Measurements from ENCODE around the gene NFATC2. TPM values are rescaled to one million over a fixed set of nuclear protein-coding genes. Genes with fewer than 3 reads are reported as not detected.

NFATC2 gene
- total RNA-seq, 1 experiment from 2014 or later: not detected

DNA sequence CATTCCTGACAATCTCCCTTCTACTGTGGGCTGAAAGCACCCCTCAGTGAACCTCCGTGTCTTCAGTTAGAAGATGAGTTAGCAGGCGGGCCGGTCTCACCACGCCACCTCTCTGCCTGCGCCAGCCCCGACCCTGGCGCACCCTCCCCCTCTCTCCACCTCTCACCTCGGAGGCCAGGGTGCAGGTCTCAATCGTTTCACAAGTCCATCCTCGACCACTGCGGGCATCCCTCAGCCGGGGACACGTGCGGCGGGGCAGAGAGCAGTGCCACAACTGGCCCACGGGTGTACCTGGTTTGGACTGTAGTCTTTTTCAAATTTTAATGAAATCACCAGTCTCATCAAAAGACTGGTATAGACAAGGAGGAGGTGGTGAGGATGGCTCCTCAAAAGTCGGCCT lies 34.4 kb downstream of the NFATC2 start:
- Histone ChIP-seq H3K36me3 (no peaks in the 10 kb centered on the region), H3K4me1 (no peaks in the 10 kb centered on the region), H3K27ac (no peak overlapping the region), H3K4me3 (no peak overlapping the region), H3K27me3 (peaks cover 37% of the 10 kb centered on the region), H3K9me3 (replicated peaks) (no peaks in the 10 kb centered on the region)
- DNase-seq: no peak

- no peak for DNase-seq
- H3K4me1 ChIP-seq: no peaks in the 10 kb centered on the region
- no peaks in the 10 kb centered on the region for H3K9me3 ChIP-seq (replicated peaks)
- H3K36me3 ChIP-seq: no peaks in the 10 kb centered on the region
- peaks cover 37% of the 10 kb centered on the region for H3K27me3 ChIP-seq
- no peak overlapping the region for H3K4me3 ChIP-seq
- no peak overlapping the region for H3K27ac ChIP-seq
Measured at GRCh38 chr20:51507216-51508036, 35.1 kb downstream of the NFATC2 start.

DNA sequence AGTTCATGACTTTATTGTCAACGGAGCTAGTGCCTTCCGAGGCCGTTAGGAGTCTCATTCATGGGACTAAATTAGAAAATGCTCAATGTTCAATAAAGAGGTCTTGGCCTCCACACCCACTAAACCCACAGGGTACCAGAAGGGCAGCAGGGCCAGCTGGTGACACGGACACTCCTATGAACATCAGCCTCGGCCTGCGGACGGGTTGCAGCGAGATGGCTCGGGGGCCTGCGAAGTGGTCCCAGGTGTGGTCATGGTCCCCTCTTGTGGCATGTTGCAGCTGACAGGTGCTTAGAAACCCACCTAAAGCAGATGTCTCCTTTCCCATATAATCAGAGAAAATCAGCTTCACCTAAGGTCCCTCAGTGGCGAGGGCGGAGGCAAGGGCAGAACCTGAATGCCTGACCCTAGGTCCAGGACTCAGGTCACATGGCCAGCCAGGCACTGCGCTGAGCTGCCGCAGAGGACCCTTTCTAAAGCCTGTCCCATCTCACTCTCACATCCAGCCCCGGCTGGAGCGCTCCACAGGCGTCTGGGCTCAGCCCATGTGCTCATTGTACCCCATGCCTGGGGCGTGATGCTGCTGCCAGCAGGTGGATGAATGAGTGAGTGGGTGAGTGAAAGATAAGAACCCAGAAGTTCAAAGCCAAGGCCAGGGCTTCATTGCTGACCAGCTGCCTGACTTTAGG lies 35.8 kb downstream of the NFATC2 start:
- Histone ChIP-seq H3K4me3 (no peak overlapping the region), H3K27me3 (peaks cover 37% of the 10 kb centered on the region), H3K9me3 (replicated peaks) (no peaks in the 10 kb centered on the region), H3K36me3 (no peaks in the 10 kb centered on the region), H3K27ac (no peak overlapping the region), H3K4me1 (no peaks in the 10 kb centered on the region)
- DNase-seq: no peak

DNA sequence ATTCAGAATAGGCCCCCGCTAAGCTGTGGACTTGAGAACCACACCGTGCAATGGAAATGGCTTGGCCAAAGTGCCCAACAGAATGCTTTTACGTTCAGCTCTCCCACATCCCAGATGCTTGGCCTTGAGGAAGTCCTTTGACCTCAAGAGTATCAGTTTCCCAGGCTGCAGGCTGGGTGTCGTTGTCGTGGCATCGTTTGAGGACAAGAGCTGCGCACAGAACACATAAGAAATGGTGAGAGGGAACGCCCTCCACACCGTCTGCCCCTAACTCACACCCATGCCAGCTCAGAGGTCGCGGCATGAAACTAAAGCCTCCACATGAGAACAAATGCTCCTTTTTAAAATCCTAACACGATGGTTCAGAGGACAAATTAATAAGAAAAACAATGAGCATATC lies 37.0 kb downstream of the NFATC2 start:
- H3K4me3 ChIP-seq: no peak overlapping the region
- no peaks in the 10 kb centered on the region for H3K36me3 ChIP-seq
- peaks cover 36% of the 10 kb centered on the region for H3K27me3 ChIP-seq
- DNase-seq: no peak
- no peak overlapping the region for H3K27ac ChIP-seq
- no peaks in the 10 kb centered on the region for H3K4me1 ChIP-seq
- H3K9me3 ChIP-seq (replicated peaks): no peaks in the 10 kb centered on the region

- Histone ChIP-seq H3K27ac (no peak overlapping the region), H3K27me3 (peaks cover 18% of the 10 kb centered on the region; the same call in 1 of the 2 replicates), H3K9me3 (replicated peaks) (no peaks in the 10 kb centered on the region), H3K36me3 (no peaks in the 10 kb centered on the region), H3K4me3 (no peak overlapping the region), H3K4me1 (no peaks in the 10 kb centered on the region)
- DNase-seq: no peak
Measured at GRCh38 chr20:51503376-51503775, 39.1 kb downstream of the NFATC2 start.

DNA sequence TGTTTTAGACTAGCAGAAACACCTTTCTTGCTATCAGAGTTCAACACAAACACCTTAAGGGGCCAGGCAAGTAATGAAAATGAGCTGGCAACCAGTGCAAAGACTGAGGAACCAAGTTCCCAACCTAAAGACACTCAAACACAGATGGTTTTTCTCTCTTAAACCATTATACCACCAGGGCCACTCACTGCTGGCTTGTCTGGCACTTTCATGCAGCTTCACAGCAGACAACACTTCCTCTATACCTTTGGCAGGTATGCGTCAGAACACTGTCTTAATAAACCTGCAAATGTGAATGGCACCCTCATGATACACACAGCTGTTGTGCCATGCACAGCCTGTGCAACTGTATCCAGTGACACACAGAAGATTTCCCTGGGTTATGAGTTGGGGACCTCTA lies 41.6 kb downstream of the NFATC2 start:
- Histone ChIP-seq H3K27me3 (peaks cover 24% of the 10 kb centered on the region; the same call in 1 of the 2 replicates), H3K36me3 (no peaks in the 10 kb centered on the region), H3K9me3 (replicated peaks) (no peaks in the 10 kb centered on the region), H3K27ac (no peak overlapping the region), H3K4me3 (no peak overlapping the region), H3K4me1 (no peaks in the 10 kb centered on the region)
- DNase-seq: no peak

DNA sequence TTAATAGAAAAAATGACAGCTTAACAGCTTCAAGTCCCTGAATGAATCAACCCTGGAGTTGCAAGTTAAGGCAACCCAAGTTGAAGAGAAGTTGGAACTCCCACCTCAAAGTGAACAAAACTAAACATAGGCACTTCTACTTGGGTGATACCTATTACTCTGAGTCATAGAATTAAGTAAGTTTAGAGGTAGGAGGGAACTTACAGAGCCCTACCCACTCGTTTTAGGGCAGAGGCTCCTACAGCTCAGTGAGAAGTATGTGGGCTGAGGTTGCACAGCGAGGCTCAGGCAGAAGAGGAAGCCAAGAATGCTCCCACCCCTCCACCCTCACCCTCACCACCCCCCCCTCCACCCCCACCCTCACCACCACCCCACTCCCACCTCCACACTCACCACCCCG lies 42.2 kb downstream of the NFATC2 start:
- Histone ChIP-seq H3K27me3 (peaks cover 29% of the 10 kb centered on the region; the same call in 1 of the 2 replicates), H3K4me1 (no peaks in the 10 kb centered on the region), H3K27ac (no peak overlapping the region), H3K36me3 (no peaks in the 10 kb centered on the region), H3K4me3 (no peak overlapping the region), H3K9me3 (replicated peaks) (no peaks in the 10 kb centered on the region)
- DNase-seq: no peak

DNA sequence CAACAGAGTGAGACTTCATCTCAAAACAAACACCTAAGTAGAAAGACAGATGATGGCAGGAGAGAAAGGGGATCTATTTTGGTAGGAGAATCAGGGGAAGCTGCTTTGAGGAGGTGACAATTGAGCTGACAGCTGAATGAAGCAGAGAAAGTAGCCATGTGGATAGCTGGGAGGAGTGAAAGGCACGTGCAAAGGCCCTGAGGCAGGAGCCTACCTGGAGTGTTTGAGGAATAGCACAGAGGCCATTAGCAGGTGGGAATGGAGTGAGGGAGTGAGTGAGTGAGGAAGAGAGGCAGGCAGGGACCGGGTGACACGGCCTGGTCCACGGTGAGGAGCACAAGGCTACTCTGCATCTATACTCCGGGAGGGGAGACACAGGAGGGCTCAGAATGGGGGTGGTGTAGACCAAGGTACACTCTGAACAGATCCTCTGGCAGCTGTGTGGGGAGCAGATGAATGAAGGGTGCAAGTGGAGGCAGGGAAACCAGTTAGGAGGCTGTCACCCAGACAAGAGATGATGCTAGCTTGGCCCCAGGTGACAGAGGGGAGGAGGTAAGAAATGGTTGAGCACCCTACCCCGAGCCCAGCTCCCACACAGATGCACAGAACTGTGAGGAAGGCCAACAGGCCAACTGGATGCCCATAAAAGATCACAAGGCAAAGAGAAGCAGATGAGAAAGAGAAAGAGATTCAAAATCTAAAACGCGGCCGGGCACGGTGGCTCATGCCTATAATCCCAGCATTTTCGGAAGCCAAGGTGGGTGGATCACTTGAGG lies 43.6 kb downstream of the NFATC2 start:
- H3K27ac ChIP-seq: no peak overlapping the region
- H3K4me3 ChIP-seq: no peak overlapping the region

GRCh38 chr20:51497542-51498467 lies 44.7 kb downstream of the NFATC2 start:
- Histone ChIP-seq H3K4me3 (no peak overlapping the region), H3K4me1 (no peaks in the 10 kb centered on the region), H3K36me3 (no peaks in the 10 kb centered on the region), H3K27me3 (peaks cover 38% of the 10 kb centered on the region), H3K9me3 (replicated peaks) (no peaks in the 10 kb centered on the region), H3K27ac (no peak overlapping the region)
- no peak for DNase-seq

More for the DNA sequence above, 43.6 kb downstream of the NFATC2 start:
- Histone ChIP-seq H3K4me1 (no peaks in the 10 kb centered on the region), H3K9me3 (replicated peaks) (no peaks in the 10 kb centered on the region), H3K36me3 (no peaks in the 10 kb centered on the region), H3K27me3 (peaks cover 30% of the 10 kb centered on the region; the same call in 1 of the 2 replicates)
- no peak for DNase-seq

DNA sequence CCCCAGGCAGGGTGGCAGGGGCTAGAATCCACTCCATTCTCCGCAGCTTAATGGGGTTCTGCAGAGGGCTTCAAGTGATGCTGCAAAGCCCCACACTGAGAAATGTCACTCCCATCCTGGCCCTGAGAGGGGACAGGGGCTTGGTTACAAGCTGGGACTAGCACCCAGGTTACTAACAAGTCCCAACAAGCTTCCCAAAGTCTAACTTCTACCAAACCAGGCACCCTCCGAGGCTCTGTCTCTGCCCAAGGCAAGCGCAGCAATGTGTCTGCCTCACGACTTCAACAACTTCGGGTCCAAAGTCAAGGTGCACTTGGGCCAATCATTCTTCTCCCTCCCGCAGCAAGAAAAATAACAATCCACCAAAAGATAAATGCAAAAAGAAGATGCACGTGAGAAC lies 45.6 kb downstream of the NFATC2 start:
- Histone ChIP-seq H3K4me1 (no peaks in the 10 kb centered on the region), H3K27ac (no peak overlapping the region), H3K4me3 (no peak overlapping the region), H3K27me3 (peaks cover 39% of the 10 kb centered on the region), H3K36me3 (no peaks in the 10 kb centered on the region), H3K9me3 (replicated peaks) (no peaks in the 10 kb centered on the region)
- DNase-seq: no peak

GRCh38 chr20:51495921-51496545 lies 46.5 kb downstream of the NFATC2 start:
- H3K9me3 ChIP-seq (replicated peaks): no peaks in the 10 kb centered on the region
- H3K4me3 ChIP-seq: no peak overlapping the region
- no peaks in the 10 kb centered on the region for H3K4me1 ChIP-seq
- peaks cover 36% of the 10 kb centered on the region for H3K27me3 ChIP-seq
- H3K27ac ChIP-seq: no peak overlapping the region
- DNase-seq: no peak
- H3K36me3 ChIP-seq: no peaks in the 10 kb centered on the region

DNA sequence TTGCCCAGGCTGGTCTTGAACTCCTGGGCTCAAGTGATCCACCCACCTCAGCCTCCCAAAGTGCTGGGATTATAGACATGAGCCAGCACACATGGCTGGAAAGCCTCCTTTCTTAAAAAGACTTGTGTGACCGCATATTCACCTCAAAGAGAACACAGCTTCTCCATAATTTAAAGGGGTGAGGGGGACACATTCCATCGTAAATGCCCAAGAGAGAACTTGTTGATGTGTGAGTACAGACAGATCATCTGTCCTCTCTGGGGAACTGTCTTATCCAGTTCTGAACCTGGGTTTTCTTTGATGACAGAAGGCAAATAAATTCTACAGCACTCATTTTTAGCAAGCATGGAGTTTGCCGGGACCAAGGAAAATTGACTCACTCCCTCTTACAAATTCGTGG lies 47.2 kb downstream of the NFATC2 start:
- Histone ChIP-seq H3K27me3 (peaks cover 43% of the 10 kb centered on the region), H3K4me3 (no peak overlapping the region), H3K36me3 (no peaks in the 10 kb centered on the region), H3K4me1 (no peaks in the 10 kb centered on the region), H3K27ac (no peak overlapping the region), H3K9me3 (replicated peaks) (no peaks in the 10 kb centered on the region)
- DNase-seq: no peak

- Histone ChIP-seq H3K27ac (no peak overlapping the region), H3K36me3 (no peaks in the 10 kb centered on the region), H3K9me3 (replicated peaks) (no peaks in the 10 kb centered on the region), H3K27me3 (peaks cover 45% of the 10 kb centered on the region), H3K4me3 (no peak overlapping the region), H3K4me1 (no peaks in the 10 kb centered on the region)
- DNase-seq: no peak
Measured at GRCh38 chr20:51494241-51495110, 48.0 kb downstream of the NFATC2 start.
